ENCODE results near the gene LRP1.

Gene LRP1

GRCh38 chr12:57150400-57151000 is 22.2 kb downstream of the LRP1 start:
- no peak for TF ChIP-seq CTCF (IDR thresholded peaks at IDR 0.05; ENCODE audit: low read depth, low read length, missing control alignments)
- H3K4me3 ChIP-seq (ENCODE audit: low read depth, low read length) = no peak overlapping the region
- no peak for DNase-seq (ENCODE audit: low read depth)

GRCh38 chr12:57151741-57152630 is 23.7 kb downstream of the LRP1 start:
- TF ChIP-seq CTCF (IDR thresholded peaks at IDR 0.05; ENCODE audit: low read depth, low read length, missing control alignments) = no peak
- no peak overlapping the region for H3K4me3 ChIP-seq (ENCODE audit: low read depth, low read length)
- no peak for DNase-seq (ENCODE audit: low read depth)

- no peak for DNase-seq (ENCODE audit: low read depth)
- no peak overlapping the region for H3K4me3 ChIP-seq (ENCODE audit: low read depth, low read length)
- no peak for TF ChIP-seq CTCF (IDR thresholded peaks at IDR 0.05; ENCODE audit: low read depth, low read length, missing control alignments)
These were observed 24.4 kb downstream of the LRP1 start for GRCh38 chr12:57152639-57153038.

GRCh38 chr12:57153415-57153997 is 25.2 kb downstream of the LRP1 start:
- H3K4me3 ChIP-seq (ENCODE audit: low read depth, low read length) = no peak overlapping the region
- DNase-seq (ENCODE audit: low read depth) = no peak
- no peak for TF ChIP-seq CTCF (IDR thresholded peaks at IDR 0.05; ENCODE audit: low read depth, low read length, missing control alignments)

- no peak for DNase-seq (ENCODE audit: low read depth)
- H3K4me3 ChIP-seq (ENCODE audit: low read depth, low read length) = no peak overlapping the region
- TF ChIP-seq CTCF (IDR thresholded peaks at IDR 0.05; ENCODE audit: low read depth, low read length, missing control alignments) = no peak
These were observed 25.8 kb downstream of the LRP1 start for GRCh38 chr12:57154076-57154475.

- TF ChIP-seq CTCF (IDR thresholded peaks at IDR 0.05; ENCODE audit: low read depth, low read length, missing control alignments) = no peak
- peak; percentile 3 for DNase-seq (ENCODE audit: low read depth)
- no peak overlapping the region for H3K4me3 ChIP-seq (ENCODE audit: low read depth, low read length)
These were observed 26.6 kb downstream of the LRP1 start for GRCh38 chr12:57154804-57155434.
